ENCODE measurements around the gene DNAAF8.

DNAAF8 gene

DNA sequence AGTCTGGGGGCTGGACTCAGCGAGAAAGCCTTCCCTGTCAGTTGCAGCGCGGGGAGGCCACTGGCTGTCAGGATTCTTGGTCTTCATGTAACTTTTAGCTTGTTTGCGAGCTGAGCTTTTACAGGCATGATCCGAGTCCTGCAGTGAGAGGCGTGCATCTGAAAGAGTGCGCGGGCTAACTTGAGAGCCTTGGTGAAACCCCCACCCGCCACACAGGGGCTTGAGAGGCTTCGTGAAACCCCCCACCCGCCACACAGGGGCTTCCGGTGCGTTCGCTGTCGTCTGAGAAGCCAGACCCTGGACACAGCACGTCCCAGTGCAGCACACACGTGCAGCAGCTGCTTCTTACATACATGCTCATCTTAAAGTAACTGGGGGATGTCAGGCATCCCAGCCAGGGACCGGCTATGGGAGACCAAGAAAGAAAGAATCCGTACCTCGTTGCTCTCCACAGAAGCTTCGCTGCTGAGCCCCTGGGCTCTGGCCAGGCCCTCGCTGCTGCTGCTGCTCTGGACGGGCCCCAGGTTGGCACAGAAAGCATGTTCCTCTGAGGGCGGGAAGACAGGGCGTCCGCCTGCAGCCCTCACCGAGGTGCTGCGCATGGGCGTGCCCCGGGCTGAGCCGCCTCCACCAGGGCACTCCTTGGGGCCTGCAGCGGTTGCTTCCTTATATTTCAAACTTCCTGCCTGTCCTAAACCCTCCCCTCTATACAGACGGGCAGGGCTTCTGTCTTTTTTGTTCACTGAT, 33.2 kb upstream of the DNAAF8 start:
- Histone ChIP-seq H3K4me3 (no peak overlapping the region), H3K36me3 (peaks cover 92% of the 10 kb centered on the region), H3K9me3 (no peaks in the 10 kb centered on the region), H4K20me1 (peaks cover 21% of the 10 kb centered on the region), H3K4me2 (no peak overlapping the region), H3K9ac (no peak overlapping the region), H3K27ac (no peak overlapping the region), H3K4me1 (peaks cover 8% of the 10 kb centered on the region), H3K27me3 (no peaks in the 10 kb centered on the region)
- TF ChIP-seq Cebpa-rat (IDR thresholded peaks at IDR 0.05) = no peak

DNA sequence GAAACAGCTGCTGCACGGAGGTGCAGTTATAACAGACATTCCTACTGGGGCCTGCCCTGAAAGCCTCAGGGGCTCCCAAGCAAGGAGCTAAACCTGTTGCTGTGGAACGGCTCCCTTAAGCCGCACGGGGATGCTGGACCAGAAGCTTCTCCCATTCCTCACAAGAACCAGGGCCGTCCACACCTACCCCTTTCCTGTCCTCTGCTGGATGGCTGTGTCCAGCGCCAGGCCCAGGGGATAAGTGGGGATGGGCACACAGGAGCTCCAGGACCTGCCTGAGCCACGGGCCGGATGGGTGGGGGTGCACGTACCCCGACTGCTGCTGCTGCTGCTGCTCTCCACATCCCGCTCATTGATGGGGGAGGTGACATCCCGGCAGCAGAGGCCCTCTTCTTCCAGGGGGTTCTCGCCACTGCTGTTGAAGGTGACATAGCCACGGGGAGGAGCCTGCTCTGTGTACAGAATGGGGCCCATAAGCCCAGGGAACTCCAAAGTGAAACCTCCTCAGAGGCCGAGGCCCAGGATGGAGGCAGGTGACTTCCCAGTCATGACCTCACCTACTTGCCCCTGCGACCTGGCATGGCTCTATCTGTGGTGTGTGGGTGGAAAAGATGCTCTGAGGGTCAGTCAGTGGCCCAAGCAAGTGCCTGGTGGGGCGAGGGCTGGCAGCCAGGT, 32.4 kb upstream of the DNAAF8 start:
- no peak overlapping the region for H3K27ac ChIP-seq
- no peak overlapping the region for H3K9ac ChIP-seq

DNA sequence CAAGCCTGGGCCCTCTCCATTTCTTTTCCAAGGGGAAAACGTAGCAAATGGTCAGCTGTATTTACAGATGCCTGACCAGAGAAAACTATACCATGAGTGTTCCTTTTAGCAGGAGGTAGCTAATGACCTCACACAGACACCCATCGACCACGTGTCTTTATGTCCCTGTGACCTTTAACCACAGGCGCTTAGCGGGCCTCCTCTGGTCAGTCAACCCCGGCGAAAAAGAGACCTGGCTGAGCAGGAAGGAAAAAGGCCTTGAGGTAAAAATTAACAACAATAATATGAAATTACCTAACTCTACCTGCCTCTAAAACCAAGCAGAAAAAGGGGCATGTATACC, 31.9 kb upstream of the DNAAF8 start:
- H3K9me3 ChIP-seq = no peaks in the 10 kb centered on the region
- H4K20me1 ChIP-seq = peaks cover 8% of the 10 kb centered on the region; the same call in 1 of the 2 replicates
- H3K27ac ChIP-seq = no peak overlapping the region
- peaks cover 5% of the 10 kb centered on the region; the same call in 1 of the 2 replicates for H3K4me1 ChIP-seq
- peaks cover 92% of the 10 kb centered on the region for H3K36me3 ChIP-seq
- no peak for TF ChIP-seq Cebpa-rat (IDR thresholded peaks at IDR 0.05)
- no peak overlapping the region for H3K9ac ChIP-seq
- no peak overlapping the region for H3K4me2 ChIP-seq
- no peak overlapping the region for H3K4me3 ChIP-seq
- H3K27me3 ChIP-seq = no peaks in the 10 kb centered on the region

More for the DNA sequence above, 32.4 kb upstream of the DNAAF8 start:
- H4K20me1 ChIP-seq = peaks cover 13% of the 10 kb centered on the region
- no peak overlapping the region for H3K4me3 ChIP-seq
- no peak overlapping the region for H3K4me2 ChIP-seq
- TF ChIP-seq Cebpa-rat (IDR thresholded peaks at IDR 0.05) = no peak
- no peaks in the 10 kb centered on the region for H3K27me3 ChIP-seq
- H3K9me3 ChIP-seq = no peaks in the 10 kb centered on the region
- peaks cover 5% of the 10 kb centered on the region; the same call in 1 of the 2 replicates for H3K4me1 ChIP-seq
- H3K36me3 ChIP-seq = peaks cover 92% of the 10 kb centered on the region

DNA sequence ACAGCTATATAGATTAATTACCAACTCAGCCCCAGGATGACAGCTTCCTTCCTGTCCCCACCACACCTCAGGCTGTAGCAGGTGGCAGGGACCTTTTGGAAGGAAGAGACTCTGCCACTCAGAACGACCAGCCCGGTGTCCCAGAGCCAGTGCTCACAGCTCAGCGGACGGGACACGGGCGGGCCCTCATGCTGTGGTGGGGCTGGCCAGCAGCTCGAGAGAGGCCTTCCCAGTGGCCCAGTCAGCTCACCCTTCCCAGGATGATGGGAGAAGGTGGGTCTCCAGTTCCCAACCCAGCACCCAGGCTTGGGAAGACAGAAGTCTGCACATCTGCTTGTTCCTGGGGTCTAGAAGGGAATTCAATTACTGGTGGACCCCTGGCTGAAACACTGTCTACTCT, 30.4 kb upstream of the DNAAF8 start:
- H3K9ac ChIP-seq = no peak overlapping the region
- H3K36me3 ChIP-seq = peaks cover 82% of the 10 kb centered on the region
- no peaks in the 10 kb centered on the region for H4K20me1 ChIP-seq
- no peak for TF ChIP-seq Cebpa-rat (IDR thresholded peaks at IDR 0.05)
- no peaks in the 10 kb centered on the region for H3K9me3 ChIP-seq
- no peaks in the 10 kb centered on the region for H3K27me3 ChIP-seq
- H3K27ac ChIP-seq = no peak overlapping the region
- H3K4me3 ChIP-seq = no peak overlapping the region
- H3K4me2 ChIP-seq = 0 out of 2 replicates have a peak overlapping the region, but pooled peaks have one; percentile 4
- peaks cover 5% of the 10 kb centered on the region; the same call in 1 of the 2 replicates for H3K4me1 ChIP-seq

DNA sequence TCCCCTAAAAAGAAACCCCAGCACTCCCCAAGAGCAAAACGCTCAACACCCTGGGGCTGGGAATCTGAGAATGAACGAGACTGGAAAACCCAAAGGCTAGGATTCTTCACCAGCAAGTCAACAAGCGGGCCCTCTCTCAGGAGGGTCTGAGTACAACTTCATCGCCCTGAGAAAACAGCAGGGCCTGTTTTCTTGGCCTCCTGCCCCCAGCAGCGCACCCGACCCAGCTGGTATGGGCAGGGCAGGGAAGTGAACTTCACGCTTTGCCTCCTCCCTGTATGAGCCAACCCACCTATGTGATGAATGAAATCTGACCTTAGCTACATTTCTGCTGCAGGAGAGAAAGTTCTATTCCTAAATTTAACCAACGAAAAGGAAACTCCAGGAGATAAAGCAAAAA, 29.8 kb upstream of the DNAAF8 start:
- no peak overlapping the region for H3K9ac ChIP-seq
- H4K20me1 ChIP-seq = no peaks in the 10 kb centered on the region
- no peak overlapping the region for H3K4me3 ChIP-seq
- H3K27ac ChIP-seq = no peak overlapping the region
- H3K9me3 ChIP-seq = no peaks in the 10 kb centered on the region
- H3K4me1 ChIP-seq = peaks cover 5% of the 10 kb centered on the region; the same call in 1 of the 2 replicates
- no peak overlapping the region for H3K4me2 ChIP-seq
- TF ChIP-seq Cebpa-rat (IDR thresholded peaks at IDR 0.05) = no peak
- no peaks in the 10 kb centered on the region for H3K27me3 ChIP-seq
- peaks cover 82% of the 10 kb centered on the region for H3K36me3 ChIP-seq

DNA sequence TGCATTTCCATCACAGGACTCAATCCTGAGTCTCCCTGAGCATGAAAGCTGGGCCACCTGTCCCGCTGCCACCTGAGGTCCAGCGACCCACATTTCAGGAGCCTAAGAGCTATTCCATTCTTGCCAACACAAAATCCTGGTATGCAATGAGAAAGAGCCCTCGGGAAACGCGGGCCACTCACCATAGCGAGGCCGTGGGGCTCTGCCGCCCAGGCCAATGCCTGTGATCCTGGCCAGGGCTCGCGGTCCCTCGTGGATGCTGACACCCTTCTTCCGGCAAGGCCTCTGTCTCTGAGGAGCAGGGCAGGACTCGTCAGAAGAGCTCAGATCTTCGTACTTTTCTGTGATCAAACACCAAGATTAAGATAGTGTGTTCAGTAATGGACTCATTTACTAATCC, 29.4 kb upstream of the DNAAF8 start:
- Histone ChIP-seq H3K4me1 (peaks cover 5% of the 10 kb centered on the region; the same call in 1 of the 2 replicates), H3K27ac (no peak overlapping the region), H3K9me3 (no peaks in the 10 kb centered on the region), H3K4me3 (no peak overlapping the region), H3K36me3 (peaks cover 82% of the 10 kb centered on the region), H3K9ac (no peak overlapping the region), H3K4me2 (no peak overlapping the region), H3K27me3 (no peaks in the 10 kb centered on the region), H4K20me1 (no peaks in the 10 kb centered on the region)
- no peak for TF ChIP-seq Cebpa-rat (IDR thresholded peaks at IDR 0.05)

DNA sequence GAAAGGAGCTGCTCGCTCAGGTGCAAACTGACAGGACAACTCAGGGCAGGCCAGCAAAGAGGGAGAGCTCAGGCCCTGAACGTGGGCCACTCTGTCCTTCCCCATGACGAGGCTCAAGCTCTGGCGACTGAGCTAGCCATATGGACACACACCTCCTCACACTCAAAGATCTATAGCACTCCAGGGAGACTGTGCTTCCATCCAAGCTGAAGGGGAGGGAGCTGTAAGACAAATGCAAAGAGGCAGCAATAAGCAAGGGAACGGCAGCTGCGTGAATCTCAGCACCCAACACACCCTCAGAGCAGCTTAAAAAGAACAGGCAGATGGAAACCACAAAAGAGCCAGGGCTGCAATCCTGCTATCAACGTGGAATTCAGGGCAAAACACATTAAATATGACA, 27.5 kb upstream of the DNAAF8 start:
- Histone ChIP-seq H3K27me3 (no peaks in the 10 kb centered on the region), H3K36me3 (peaks cover 81% of the 10 kb centered on the region), H3K9ac (0 out of 2 replicates have a peak overlapping the region, but pooled peaks have one; percentile 34), H3K9me3 (no peaks in the 10 kb centered on the region), H3K27ac (no peak overlapping the region), H4K20me1 (no peaks in the 10 kb centered on the region), H3K4me3 (no peak overlapping the region), H3K4me2 (no peak overlapping the region), H3K4me1 (peaks cover 5% of the 10 kb centered on the region; the same call in 1 of the 2 replicates)
- TF ChIP-seq Cebpa-rat (IDR thresholded peaks at IDR 0.05) = no peak

DNA sequence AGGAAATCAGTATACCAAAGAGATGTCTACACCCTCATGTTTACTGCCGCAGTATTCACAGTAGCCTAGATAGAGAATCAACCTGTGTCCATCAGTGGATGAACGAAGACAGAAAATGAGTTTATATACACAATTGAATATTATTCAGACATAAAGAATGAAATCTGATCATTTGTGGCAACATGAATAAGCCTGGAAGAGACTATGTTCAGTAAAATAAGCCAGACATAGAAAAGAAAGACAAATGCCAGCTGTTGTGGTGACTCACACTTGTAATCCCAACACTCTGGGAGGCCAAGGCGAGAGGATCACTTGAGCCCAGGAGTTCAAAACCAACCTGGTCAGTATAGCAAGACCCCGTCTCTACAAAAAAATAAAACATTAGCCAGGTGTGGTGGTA, 24.9 kb upstream of the DNAAF8 start:
- Histone ChIP-seq H3K9ac (no peak overlapping the region), H3K4me2 (no peak overlapping the region), H3K4me1 (no peaks in the 10 kb centered on the region), H3K36me3 (peaks cover 80% of the 10 kb centered on the region), H3K4me3 (no peak overlapping the region), H3K27me3 (no peaks in the 10 kb centered on the region), H3K9me3 (no peaks in the 10 kb centered on the region), H4K20me1 (no peaks in the 10 kb centered on the region), H3K27ac (no peak overlapping the region)
- no peak for TF ChIP-seq Cebpa-rat (IDR thresholded peaks at IDR 0.05)

DNA sequence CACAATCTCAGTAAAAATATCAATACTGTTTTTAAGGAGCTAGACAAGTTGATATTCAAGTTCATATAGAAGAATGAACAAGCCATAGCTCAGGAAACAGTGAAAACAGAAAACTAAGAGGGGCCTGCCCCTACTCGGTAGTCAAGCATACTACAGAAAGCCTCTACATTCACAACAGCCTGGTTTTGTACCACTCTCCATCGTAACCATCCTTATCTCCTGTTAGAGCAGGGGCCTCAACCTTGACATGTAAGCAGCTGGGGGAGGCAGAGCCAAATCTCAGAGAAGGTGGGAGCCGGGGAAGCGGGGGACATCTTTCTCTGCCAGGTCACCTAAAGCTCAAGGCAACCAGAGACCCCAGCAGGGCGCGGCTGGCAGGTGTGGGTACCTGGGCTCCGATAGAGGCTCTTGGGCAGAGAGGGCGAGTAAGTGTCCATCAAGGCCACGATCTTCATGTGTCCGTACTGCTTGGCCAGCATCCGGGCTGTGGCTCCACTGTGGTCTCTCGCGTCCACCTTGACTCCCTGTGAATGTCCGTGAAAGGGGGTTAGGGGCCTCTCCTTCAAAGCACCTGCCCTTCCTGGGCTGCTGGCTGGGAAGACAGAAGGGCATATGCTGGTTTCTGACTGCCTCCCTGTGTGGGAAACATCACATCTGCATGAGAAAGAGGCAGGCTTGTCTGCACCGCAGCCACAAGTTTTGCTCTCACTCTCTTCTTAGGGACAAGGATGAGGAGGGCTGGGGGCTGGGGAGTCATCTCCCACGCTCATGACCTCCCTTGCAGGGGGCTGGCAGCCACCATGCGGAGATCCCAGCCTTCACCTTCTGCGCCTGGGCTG, 20.5 kb upstream of the DNAAF8 start:
- TF ChIP-seq Cebpa-rat (IDR thresholded peaks at IDR 0.05) = no peak
- H3K4me2 ChIP-seq = no peak overlapping the region
- H3K4me3 ChIP-seq = no peak overlapping the region
- H3K9me3 ChIP-seq = no peaks in the 10 kb centered on the region
- H3K27me3 ChIP-seq = no peaks in the 10 kb centered on the region
- no peak overlapping the region for H3K27ac ChIP-seq
- H3K4me1 ChIP-seq = peaks cover 6% of the 10 kb centered on the region; the same call in 1 of the 2 replicates
- H3K36me3 ChIP-seq = peaks cover 68% of the 10 kb centered on the region
- no peak overlapping the region for H3K9ac ChIP-seq
- peaks cover 7% of the 10 kb centered on the region; the same call in 1 of the 2 replicates for H4K20me1 ChIP-seq
